GM21576 (cell line): ENCODE data around the gene CAPG.

Experiments
- ATAC-seq: cut with Tn5 transposase; IDR thresholded peaks from one replicate; pipeline ENCODE4 v1.9.1; 2021; ENCODE audit warnings: mild to moderate bottlenecking, moderate library complexity; ENCODE audit not compliant: unreplicated experiment

Gene CAPG

GRCh38 chr2:85439025-85439472, 28.9 kb upstream of the CAPG start:
- no peak for ATAC-seq

- no peak for ATAC-seq
Observed at GRCh38 chr2:85438201-85439024, 28.2 kb upstream of the CAPG start.

DNA sequence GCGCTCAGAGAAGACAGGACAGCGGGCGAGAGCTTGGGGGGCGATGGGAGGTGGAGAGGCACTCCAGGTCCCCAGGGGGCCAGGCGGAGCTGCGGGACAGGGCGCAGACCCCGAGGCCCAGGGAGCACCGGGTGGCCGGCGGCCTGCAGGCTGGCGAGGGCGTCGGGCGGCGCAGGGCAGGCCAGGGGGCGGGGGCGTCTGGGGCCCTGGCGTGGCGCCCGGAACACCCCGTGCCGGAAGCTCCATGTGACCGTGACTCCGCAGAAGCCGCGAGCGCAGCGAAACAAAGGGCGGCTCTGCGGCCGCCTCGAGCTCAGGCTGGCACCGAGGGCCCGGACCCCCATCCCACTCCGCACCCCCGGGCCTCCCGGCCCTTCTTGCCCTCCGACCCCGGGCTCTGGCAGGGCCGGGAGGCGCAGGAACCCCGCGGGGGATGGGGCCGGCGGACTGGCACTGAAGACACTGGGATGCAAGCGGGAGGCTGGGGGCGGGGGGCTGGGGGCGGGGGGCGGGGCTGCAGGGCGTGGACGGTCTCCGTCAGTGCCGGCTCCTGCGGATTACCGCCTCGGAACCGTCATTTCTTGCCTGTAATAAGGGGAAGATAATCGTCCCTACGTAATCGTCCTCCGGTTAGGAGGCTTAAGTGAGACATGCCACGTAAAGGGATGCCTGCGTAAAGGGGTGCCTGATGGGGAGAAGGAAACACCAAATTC, 27.5 kb upstream of the CAPG start:
- peak; percentile 80 for ATAC-seq

- no peak for ATAC-seq
Observed at GRCh38 chr2:85436836-85437487, 26.8 kb upstream of the CAPG start.

- ATAC-seq = no peak
Observed at GRCh38 chr2:85435981-85436835, 26.0 kb upstream of the CAPG start.

- ATAC-seq = no peak
Observed at GRCh38 chr2:85435220-85435958, 25.2 kb upstream of the CAPG start.

DNA sequence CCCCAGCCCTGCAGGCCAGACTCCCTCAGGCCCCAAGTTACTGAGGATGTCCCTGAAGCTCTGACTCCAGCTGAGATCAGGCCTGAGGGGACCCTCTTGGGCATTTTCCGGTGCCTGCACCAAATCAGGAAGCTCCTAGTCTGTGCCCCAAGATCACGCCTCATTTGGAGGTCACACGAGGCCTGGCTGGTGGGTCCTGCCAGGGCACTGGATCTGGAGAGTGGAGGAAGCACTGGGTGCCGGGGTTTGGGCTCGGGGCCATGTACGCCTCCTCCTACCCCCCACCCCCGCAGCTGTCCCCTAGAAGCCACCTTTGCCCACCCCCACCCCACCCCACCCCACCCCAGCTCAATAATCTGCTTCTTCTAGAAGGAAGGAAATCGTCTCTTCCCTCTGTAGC, 24.5 kb upstream of the CAPG start:
- ATAC-seq = no peak

DNA sequence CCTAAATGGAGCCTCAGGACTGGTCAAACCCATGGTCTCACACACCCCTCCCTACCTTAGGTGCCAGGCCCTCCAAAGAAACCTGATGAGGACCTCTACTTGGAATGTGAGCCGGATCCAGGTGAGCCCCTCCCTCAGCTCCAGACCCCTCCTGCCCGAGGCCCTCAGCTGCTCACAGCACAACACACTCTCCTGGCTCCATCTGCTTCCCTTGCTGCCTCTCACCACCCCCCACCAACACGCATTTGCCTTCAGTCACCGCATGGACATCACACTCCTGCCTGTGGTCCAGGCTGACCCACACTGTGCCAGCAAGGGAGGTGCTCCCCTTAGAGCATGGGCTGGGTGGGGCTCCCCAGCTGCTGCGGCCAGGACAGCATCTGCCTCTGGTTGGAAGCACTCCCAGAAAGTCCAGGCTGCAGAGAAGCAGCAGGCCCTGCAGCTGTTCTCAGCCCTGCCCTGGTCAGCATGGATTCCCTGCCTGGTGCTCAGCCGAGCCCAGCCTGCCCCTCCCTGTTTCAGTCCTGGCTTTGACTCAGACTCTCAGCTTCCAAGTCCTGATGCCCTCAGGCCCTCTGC, 23.4 kb upstream of the CAPG start:
- ATAC-seq = no peak

- no peak for ATAC-seq
Observed at GRCh38 chr2:85431570-85432205, 21.5 kb upstream of the CAPG start.

DNA sequence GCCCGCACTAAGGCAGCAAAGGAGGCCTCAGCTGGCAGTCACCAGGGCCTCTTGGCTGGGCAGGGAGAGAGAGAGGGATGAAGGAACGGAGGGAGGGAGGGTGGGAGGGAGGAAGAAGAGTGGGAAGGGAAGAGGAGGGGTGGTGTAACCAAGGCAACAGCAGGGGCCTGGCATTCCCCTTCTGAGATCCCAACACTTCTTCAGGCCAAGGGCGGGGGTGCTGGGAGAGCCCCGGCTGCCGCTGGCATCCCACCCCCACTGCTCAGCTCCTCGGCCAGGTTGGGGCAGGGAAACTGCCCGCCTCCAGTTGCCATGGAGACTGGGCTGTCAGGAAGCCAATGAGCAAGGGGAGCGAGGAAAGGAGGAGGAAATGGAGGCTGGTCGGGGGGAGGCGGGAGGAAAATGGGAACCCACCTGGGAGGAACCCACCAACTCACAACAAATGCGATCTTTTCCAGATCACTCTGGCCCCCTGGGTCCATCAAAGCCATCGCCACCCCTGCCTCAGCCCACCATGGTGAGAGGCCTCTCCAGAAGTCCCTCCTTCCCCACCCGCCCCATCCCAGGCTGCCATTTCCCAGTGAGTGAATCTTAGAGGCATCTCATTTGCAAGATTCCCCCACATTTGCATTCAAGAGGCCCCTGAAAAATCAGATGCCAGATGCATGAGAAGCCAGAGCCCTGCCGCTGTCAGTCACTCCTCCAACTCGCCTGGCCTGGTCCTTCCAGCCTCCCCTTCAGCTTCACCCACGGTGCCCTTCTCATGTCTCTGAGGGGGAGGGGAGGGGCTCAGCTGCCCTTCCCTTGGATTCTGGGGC, 20.8 kb upstream of the CAPG start:
- no peak for ATAC-seq

- ATAC-seq = no peak
Observed at GRCh38 chr2:85429924-85430289, 19.7 kb upstream of the CAPG start.

DNA sequence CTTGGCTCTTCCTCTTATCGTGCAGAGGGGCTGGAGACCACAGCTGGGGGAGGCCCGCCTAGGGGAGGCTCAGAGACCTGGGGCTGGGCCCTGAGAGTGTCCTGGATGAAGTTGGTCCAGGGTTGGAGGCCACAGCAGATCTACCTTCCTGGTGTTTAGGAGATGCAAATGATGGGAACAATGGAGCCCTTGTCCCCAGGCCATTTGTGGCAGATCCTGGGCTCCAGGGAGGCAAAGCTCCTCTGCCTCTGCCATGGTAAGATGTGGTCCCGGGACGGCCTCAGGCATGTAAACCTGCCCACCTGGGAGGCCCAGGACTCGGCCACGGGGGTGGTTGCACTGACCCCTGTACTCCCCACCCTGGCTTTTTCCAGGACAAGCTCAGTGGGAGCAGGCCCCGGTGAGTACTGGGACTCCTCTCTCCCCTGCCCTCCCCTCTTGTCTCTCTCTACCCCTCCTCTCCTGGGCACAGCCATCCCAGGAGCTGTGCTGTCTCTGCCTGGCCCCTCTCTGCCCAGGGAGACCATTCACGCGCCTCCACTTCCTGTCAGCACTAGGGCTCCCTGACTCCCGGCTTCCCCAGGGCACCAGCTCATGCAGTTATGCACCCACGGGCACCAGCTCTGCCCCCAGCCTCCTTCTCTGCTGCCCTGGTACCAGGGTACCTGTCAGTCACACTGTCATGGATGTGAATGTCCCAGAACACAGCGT, 19.2 kb upstream of the CAPG start:
- ATAC-seq = no peak

DNA sequence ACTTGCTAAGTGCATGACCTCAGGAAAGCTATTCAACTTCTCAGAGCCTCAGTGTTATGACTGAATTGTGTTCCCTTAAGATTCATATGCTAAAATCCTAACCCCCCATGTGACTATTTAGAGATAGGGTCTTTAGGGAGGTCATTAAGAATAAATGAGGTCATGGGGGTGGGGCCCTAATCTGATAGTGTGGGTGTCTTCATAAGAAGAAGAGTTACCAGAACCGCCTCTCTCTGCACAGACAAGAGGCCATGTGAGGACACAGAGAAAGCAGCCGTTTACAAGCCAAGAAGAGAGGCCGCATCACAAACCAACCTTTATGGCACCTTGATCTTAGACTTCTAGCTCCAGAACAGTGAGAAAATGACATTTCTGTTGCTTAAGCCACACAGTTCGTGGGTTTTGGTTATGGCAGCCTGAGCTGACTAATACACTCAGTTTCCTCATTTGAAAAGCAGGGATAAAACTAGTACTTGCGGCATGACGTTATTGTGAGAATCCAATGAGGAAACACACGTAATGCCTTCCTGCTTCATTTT, 18.2 kb upstream of the CAPG start:
- ATAC-seq = no peak

- no peak for ATAC-seq
Observed at GRCh38 chr2:85427300-85427835, 17.2 kb upstream of the CAPG start.

DNA sequence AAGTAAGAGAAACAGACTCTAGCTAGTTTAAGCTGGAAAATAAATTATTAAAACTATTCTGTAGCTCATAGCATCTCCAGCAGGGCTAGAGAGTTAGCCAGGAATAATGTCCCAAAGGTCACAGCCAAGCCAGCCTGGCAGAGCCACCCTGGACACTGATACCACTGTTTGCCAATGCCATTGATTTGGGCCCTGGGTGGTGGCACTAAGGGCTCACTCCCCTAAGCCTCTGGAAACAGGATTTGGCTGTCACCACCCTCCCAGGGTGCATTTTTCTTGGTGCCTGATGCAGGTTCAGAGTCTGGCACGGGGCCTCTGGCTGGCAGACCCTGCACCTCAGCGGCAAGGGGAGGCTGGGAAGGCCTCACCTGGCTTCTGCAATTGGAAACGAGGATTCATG, 15.4 kb upstream of the CAPG start:
- ATAC-seq = no peak

GRCh38 chr2:85423525-85423924, 13.4 kb upstream of the CAPG start:
- ATAC-seq = no peak

- no peak for ATAC-seq
Observed at GRCh38 chr2:85422072-85422457, 11.9 kb upstream of the CAPG start.
